ENCODE results near the gene NLGN4Y. TPM values are rescaled to one million over a fixed set of nuclear protein-coding genes. Genes with fewer than 3 reads are reported as not detected.

Gene NLGN4Y
- polyA plus RNA-seq, 10 donors = 0.03 to 11.4 (median 8.4) TPM; not detected in 1

DNA sequence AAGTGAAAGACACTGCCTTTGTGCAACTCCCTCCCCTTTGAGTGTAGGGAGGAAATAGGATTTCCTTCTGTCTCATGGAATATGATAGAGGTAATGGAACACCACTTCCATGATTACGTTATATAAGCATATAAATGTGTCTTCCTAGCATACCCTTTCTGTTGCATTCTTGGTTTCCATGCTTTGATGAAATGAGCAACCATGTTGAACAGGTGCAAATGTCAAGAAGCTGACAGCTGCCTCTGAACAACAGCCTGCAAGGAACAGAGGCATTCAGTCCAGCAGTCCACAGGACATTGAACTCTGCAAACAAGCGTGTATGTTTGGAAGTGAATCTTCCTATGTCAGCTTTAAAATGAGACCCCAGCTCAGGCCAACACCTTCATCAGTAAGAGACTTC, 117.5 kb downstream of the NLGN4Y start:
- DNase-seq = peak in 2 of 3 donors; percentile 22 to 26

DNA sequence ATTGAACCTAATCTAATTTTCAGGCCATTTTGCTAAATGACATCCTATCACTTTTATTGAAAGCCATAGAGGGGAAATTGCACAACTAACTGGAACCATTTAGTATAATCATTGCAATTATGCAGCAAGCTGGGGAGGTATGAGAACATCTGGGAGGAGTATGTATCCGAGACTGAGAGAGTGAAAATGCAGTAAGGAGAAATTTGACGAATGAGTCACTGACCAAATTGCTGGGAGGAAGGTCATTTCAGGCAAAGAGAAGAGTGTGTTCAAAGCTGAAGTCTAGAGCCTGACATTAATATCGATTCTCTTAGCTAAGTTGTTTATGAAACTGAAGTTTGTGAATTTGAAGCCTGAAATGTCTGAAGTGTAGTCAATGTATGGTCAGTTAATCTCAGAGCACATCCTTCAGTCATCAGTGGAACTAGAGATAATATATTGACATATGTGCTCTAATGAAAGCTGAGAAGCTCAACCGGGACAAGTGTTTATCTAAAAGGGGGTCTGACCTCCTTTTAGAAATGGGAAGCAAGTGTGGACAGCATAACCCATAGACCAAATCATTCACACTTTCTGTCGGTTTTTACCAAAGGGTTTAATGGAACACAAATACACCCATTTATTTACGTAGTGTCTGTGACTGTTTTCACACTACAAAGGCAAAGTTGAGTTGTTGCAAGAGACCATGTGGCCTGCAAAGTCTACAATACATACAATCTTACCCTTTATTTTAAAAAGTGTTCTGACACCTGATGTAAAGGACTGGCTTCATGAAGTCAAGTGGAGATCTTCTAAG, 120.0 kb downstream of the NLGN4Y start:
- peak in 2 of 3 donors; percentile 5 to 42 for DNase-seq

DNA sequence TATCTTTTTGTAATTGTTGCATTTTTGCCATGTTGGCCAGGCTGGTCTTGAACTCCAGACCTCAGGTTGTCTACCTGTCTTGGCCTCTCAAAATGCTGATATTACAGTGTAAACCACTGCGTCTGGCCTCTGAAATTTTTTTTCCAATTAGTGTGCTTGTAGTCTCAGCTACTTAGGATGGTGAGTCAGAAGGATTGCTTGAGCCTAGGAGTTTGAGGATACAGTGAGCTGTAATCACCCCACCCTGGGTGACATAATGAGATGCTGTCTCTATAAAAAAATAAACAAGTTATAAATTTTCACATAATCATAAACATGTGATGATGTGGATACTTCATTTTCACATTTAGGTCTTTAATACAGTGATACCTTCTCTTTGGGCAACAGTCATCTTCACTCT, 154.9 kb downstream of the NLGN4Y start:
- no peak for DNase-seq

DNA sequence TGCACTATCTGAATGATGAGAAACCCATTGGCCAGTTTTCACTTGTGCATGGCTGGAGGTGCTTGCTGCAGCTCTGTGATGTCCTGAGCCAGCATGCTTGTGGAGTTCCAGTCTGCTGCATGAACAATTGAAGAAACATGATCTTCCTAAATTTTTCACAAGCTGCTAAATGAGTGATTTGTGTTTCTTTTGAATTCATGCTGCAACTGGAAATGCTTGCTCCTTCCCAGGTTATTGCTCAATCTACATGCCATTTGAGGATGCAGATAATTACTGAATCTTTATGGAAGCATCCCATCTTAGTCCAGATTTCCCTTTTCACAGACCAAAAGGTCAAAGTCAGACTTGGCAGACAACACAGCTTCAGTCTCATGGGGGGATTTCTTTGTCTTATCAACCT, 170.2 kb downstream of the NLGN4Y start:
- peak in 1 of 3 donors; percentile 7 for DNase-seq

GRCh38 chrY:14708158-14708557, 183.8 kb downstream of the NLGN4Y start:
- DNase-seq = no peak

- no peak for DNase-seq
Measured at GRCh38 chrY:14741596-14741995, 217.3 kb downstream of the NLGN4Y start.

DNA sequence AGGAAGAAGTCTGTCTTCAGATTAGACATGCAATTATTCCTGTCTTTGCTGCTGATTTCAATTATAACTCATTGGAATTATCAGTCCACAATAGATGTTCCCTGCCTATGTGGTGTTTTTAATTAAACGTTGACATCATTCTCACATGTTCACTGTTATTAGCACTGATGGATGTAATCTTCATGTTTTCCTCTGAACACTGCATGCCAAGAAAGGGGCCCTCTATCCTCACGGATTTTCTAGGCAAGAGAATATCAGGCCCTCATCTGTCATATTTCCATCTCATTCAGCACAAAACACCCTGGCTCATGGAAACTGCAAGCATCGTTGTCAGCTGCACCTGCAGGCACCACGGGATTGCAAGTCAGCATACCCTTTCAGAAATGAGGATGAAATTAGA, 224.0 kb downstream of the NLGN4Y start:
- peak in 1 of 3 donors; percentile 7 for DNase-seq

DNA sequence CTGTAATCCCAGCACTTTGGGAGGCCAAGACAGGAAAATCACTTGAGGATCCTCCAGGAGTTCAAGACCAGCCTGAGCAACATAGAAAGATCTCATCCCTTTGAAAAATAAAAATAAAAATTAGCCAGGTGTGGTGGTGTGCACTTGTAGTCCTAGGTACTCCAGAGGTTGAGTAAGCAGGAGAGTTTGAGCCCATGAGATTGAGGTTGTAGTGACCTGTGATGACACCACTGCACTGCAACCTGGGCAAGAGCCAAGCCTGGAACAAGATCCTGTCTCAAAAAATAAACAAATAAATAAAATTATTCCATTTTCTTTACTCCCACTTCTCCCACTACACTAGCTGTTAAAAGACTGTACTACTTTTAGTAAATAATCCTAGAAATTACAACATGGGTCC, 231.2 kb downstream of the NLGN4Y start:
- no peak for DNase-seq

GRCh38 chrY:14762903-14763302, 238.6 kb downstream of the NLGN4Y start:
- no peak for DNase-seq

GRCh38 chrY:14763600-14763999, 239.3 kb downstream of the NLGN4Y start:
- DNase-seq = no peak

DNA sequence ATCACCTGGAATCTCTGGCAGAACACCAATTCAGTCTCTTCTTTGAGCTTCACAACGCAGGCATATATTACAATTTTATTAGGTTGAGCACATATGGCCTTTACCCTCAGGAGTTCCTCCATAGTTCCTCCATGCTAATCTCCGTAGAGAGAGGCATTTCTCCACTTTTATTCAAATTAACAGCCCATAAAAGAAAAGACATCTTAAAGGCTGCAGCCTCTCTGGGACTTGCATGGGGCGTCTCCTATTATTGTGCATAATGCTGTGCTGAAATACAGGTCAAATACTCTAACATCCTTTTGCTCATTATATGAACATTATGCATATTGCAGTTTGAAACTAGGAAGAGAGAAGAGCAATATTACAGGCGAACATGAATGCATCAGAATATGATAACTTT, 253.9 kb downstream of the NLGN4Y start:
- no peak for DNase-seq

DNA sequence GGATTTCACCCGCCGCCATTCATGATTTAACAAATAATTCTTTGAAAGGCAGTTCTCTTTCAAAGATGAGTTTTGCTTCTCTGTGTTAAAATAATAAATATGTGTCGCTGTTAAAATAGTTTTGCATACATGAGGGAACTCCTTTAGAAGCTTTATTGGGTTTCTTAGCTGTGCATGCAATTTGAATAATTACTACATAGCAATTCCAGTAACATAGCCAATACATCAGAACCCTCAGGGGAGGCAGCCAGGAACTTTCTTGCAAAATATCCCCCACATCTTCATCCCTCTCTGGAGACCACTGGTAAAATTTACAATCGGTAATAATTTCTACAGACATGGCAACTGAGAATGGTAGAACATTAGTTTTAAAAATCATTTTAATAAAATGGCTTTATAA, 268.8 kb downstream of the NLGN4Y start:
- no peak for DNase-seq

- no peak for DNase-seq
Measured at GRCh38 chrY:14793674-14794073, 269.3 kb downstream of the NLGN4Y start.

- DNase-seq = no peak
Measured at GRCh38 chrY:14798010-14798409, 273.7 kb downstream of the NLGN4Y start.

DNA sequence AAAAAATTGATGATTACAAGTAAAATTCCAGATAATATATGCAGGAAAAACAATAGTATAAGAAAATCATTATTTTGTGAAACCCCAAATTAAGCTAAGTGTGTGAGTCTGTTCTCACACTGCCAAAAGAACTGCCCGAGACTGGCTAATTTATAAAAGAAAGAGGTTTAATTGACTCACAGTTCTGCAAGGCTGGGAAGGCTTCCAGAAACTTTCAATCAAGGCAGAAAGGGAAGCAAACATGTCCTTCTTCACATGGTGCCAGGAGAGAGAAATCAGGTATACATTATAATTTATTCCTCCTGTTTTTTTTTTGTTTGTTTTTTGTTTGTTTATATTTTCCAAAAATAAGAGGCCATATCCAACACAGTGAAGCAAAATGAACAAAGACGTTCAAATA, 276.8 kb downstream of the NLGN4Y start:
- no peak for DNase-seq

- DNase-seq = peak in 1 of 3 donors; percentile 16
Measured at GRCh38 chrY:14802125-14802524, 277.8 kb downstream of the NLGN4Y start.

- DNase-seq = peak in 1 of 3 donors; percentile 28
Measured at GRCh38 chrY:14804041-14804440, 279.7 kb downstream of the NLGN4Y start.

GRCh38 chrY:14818452-14818851, 294.1 kb downstream of the NLGN4Y start:
- no peak for DNase-seq

- DNase-seq = peak in 2 of 3 donors; percentile 18 to 73
Measured at GRCh38 chrY:14822201-14822600, 297.9 kb downstream of the NLGN4Y start.

- peak in 2 of 3 donors; percentile 4 to 26 for DNase-seq
Measured at GRCh38 chrY:14822906-14823305, 298.6 kb downstream of the NLGN4Y start.

GRCh38 chrY:14824583-14824982, 300.3 kb downstream of the NLGN4Y start:
- DNase-seq = no peak

DNA sequence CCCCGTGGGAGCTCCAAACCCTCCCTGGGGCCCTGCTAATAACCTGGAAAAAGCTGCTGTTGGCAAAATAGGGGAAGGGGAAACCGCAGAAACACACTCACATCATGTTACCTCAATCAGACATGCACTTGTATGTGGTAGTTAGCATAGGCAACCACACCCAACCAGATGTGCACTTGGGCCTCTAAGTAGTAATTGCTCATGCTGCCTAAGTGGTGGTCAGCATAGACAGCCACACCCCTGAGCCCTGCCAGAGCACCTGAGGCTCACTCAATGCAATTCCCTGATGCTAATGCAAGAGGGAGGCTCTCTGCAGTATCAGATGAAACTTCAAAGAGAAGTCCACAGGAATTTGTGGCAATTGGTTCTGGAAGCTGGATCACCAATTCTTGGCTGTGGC, 301.4 kb downstream of the NLGN4Y start:
- DNase-seq = no peak

DNA sequence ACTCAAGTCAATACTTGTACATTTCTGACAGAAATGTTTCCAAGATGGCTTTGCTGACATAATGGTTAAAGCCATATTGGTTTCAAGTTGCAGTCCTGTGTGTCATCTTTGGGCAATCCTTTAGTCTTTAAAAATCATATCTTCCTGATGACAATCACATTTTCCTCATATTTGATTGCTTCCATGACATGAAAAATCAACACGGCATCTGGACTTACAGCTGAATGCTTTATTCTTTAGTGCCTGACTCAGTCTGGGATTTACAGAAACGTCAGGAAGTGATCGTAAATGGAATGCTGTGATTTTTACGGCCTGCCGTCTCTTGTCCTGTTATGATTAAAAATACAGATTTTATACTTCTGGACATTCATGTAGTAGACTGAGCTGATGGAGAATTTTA, 304.2 kb downstream of the NLGN4Y start:
- peak in 2 of 3 donors; percentile 53 to 65 for DNase-seq

DNA sequence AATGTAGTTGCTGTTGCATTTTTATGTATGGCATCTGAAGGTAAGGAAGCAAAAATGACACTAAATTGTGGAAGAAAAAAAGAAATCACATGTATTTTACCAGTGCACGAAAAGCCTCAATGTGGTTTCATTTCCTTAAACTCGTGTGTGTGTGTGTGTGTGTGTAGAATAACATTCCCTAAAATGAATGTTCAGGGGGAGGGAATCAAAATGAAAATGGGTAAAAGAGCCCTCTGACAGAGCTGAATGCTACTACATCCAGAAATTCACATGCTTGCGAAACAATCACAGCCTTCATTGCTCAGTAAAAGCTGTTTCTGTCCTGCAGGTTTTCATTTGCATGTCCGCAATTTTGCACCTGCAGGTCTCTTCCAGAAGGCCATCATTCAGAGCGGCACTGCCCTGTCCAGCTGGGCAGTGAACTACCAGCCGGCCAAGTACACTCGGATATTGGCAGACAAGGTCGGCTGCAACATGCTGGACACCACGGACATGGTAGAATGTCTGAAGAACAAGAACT, 305.1 kb downstream of the NLGN4Y start:
- no peak for DNase-seq
